Activated naive CD4-positive, alpha-beta T cell treated with Interleukin-2 at 50 U/mL for 16 hours (primary cell): ENCODE measurements around the gene AP2B1.

Experiments used
- DNase-seq: peaks from one replicate; pipeline ENCODE4 v3.0.0-alpha.2; 2020

AP2B1 gene

GRCh38 chr17:35731917-35732805 lies 145.0 kb downstream of the AP2B1 start:
- DNase-seq = no peak

GRCh38 chr17:35732806-35733136 lies 145.6 kb downstream of the AP2B1 start:
- no peak for DNase-seq

- DNase-seq = no peak
These were observed 146.2 kb downstream of the AP2B1 start for GRCh38 chr17:35733366-35733765.

- DNase-seq = no peak
These were observed 147.3 kb downstream of the AP2B1 start for GRCh38 chr17:35734396-35734795.

- no peak for DNase-seq
These were observed 148.1 kb downstream of the AP2B1 start for GRCh38 chr17:35735036-35735805.

- no peak for DNase-seq
These were observed 149.1 kb downstream of the AP2B1 start for GRCh38 chr17:35736236-35736635.

GRCh38 chr17:35738519-35739133 lies 151.5 kb downstream of the AP2B1 start:
- no peak for DNase-seq

GRCh38 chr17:35740216-35740615 lies 153.1 kb downstream of the AP2B1 start:
- DNase-seq = no peak

- DNase-seq = no peak
These were observed 154.1 kb downstream of the AP2B1 start for GRCh38 chr17:35740997-35741931.

- no peak for DNase-seq
These were observed 155.4 kb downstream of the AP2B1 start for GRCh38 chr17:35742496-35742895.

- DNase-seq = no peak
These were observed 155.9 kb downstream of the AP2B1 start for GRCh38 chr17:35742896-35743477.

- DNase-seq = no peak
These were observed 156.7 kb downstream of the AP2B1 start for GRCh38 chr17:35743626-35744328.

GRCh38 chr17:35744830-35745229 lies 157.7 kb downstream of the AP2B1 start:
- DNase-seq = no peak

- no peak for DNase-seq
These were observed 158.1 kb downstream of the AP2B1 start for GRCh38 chr17:35745246-35745645.

GRCh38 chr17:35745749-35746320 lies 158.7 kb downstream of the AP2B1 start:
- no peak for DNase-seq

GRCh38 chr17:35747540-35748017 lies 160.5 kb downstream of the AP2B1 start:
- peak; percentile 80 for DNase-seq

GRCh38 chr17:35748341-35748841 lies 161.3 kb downstream of the AP2B1 start:
- DNase-seq = no peak

GRCh38 chr17:35748979-35749378 lies 161.9 kb downstream of the AP2B1 start:
- no peak for DNase-seq

- no peak for DNase-seq
These were observed 162.7 kb downstream of the AP2B1 start for GRCh38 chr17:35749560-35750412.
